Limb (tissue), 2 donors: Measurements from ENCODE around the gene SHISA6.
A peak's percentile ranks its signal among the peaks of the same experiment; 100 is the strongest.

Source experiments
- DNase-seq, 2 donors: peaks; one replicate each; pipeline ENCODE4 v3.0.0-alpha.2; 2016; ENCODE audit errors: extremely low spot score in 2 of 2

SHISA6 gene

DNA sequence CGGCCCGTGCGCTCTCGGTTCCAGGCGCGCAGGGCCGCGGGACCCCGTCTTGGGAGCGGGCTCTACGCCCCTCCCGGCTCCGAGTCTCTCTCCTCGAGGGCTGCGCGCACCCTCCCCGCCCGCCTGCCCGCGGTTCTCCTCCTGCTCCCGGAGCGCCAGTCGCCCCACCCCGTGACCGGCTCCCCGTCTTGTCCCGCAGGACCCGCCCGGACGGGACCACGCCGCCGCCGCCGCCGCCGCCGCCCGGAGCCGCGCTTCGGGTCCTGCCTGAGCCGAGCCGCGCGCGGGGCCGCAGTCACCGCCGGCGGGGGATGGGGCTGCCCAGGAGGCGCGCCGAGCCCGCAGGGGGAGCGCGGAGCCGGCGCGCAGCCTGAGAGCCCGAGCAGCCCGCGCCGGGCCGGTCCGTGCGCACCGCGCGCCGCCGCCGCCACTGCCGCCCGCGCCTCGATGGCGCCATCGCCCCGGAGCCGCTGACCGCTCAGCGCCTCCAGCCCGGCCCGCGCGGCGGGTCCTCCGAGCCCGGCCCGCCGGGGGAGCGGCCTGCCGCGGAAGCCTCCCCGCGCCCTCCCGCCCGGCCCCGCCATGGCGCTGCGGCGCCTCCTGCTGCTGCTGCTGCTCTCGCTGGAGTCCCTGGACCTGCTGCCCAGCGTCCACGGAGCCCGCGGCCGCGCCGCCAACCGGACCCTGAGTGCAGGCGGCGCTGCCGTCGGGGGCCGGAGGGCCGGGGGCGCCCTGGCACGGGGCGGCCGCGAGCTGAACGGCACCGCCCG lies at the start of gene SHISA6:
Gene SHISA6, plus strand, starts transcription at position 373 of the 770 bp plus-strand sequence.
- DNase-seq, result peak in 1 of 2 donors; percentile 67

- no peak for DNase-seq
Measured at GRCh38 chr17:11195801-11196200, 45.2 kb upstream of the SHISA6 start.

GRCh38 chr17:11204991-11205390 lies 36.0 kb upstream of the SHISA6 start:
- DNase-seq, result no peak

GRCh38 chr17:11205659-11206058 lies 35.4 kb upstream of the SHISA6 start:
- DNase-seq, result no peak

GRCh38 chr17:11209906-11210305 lies 31.1 kb upstream of the SHISA6 start:
- no peak for DNase-seq

GRCh38 chr17:11212792-11213191 lies 28.2 kb upstream of the SHISA6 start:
- no peak for DNase-seq

DNA sequence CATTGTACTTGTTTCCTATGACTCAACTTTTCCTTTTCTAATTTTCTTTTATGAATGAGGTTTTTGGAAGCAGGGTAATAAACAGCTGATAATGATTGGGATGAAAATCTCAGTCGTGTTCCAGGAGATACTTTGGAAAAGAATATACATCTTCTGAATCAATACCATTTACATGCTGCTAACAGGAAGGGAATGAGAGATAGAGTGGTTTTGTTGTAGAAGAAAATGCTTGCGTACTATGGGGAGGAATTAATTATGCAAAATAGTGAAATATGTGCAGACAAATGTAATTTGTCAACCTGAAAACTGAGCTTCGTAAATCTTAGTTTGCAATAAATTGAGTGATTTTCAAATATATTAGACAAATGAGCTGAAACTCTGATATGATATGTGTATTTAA lies 24.0 kb upstream of the SHISA6 start:
- no peak for DNase-seq

DNA sequence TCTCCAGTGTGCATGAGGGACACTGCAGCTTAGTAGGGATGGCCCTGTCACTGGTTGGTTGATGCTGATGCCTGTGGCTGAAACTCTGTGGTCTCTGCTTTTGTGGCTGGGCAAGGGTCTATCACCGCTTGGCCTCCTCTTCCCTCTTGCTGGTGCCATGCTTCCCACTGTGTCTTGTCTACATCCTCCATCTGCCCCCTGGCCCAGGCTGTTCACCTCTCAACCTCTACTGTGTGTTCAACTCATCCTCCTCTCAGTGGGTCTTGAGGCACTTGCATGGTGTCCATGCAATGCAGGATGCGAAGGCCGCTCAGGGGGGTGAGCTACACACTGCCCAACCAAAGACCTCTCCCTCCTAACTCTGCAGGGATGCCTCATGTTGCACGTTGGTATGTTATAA lies 19.8 kb upstream of the SHISA6 start:
- DNase-seq, result no peak

GRCh38 chr17:11221721-11222120 lies 19.3 kb upstream of the SHISA6 start:
- no peak for DNase-seq

- DNase-seq, result no peak
Measured at GRCh38 chr17:11238705-11239104, 2.3 kb upstream of the SHISA6 start.

DNA sequence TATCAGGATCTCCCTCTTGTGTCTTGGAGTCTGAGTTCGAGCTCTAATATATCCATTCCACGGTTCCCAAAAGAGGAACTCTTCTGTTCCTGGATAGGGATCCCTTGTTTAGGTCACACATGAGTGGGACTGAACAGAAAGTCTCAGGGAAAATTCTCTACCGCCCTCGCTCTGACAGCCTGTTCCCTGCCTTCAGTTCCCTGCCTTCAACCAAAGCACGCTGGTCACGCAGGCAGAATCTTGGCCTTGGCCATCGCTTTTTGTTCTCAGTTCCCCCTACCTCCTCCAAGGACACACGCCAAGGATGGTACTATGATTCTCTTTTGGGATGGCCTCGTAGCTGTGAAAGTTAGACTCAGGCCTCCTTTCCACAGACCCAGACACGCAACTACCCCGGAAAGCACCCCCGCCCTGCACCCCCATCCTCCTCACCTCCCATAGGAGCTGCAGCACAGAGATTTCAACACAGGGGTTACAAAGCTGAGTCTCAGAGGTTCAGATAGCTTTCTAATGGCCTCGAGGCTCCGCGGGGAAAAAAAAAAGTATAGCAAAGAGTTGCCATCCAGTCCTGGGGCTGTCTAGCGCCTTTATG lies 1.5 kb upstream of the SHISA6 start:
- DNase-seq, result no peak

- DNase-seq, result peak; percentile 38 to 76
Measured at GRCh38 chr17:11240041-11240840, 772 bp upstream of the SHISA6 start.

DNA sequence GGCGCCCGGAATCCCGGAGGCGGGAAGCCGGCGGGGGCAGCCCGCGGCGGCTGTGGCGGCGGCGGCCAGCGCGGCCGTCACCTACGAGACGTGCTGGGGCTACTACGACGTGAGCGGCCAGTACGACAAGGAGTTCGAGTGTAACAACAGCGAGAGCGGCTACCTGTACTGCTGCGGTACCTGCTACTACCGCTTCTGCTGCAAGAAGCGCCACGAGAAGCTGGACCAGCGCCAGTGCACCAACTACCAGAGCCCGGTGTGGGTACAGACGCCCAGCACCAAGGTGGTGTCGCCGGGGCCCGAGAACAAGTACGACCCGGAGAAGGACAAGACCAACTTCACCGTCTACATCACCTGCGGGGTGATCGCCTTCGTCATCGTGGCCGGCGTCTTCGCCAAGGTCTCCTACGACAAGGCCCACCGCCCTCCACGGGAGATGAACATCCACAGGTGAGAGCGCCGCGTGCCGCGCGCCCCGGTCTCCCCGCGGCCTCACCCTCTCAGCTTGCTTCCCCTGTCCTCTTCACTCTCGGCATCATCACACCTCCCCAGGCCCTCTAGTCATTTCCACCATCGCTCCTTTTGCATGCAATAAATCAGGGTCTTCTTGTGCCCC lies 706 bp downstream of the SHISA6 start:
- peak in 1 of 2 donors; percentile 53 for DNase-seq

GRCh38 chr17:11242411-11242810 lies 1.4 kb downstream of the SHISA6 start:
- no peak for DNase-seq

DNA sequence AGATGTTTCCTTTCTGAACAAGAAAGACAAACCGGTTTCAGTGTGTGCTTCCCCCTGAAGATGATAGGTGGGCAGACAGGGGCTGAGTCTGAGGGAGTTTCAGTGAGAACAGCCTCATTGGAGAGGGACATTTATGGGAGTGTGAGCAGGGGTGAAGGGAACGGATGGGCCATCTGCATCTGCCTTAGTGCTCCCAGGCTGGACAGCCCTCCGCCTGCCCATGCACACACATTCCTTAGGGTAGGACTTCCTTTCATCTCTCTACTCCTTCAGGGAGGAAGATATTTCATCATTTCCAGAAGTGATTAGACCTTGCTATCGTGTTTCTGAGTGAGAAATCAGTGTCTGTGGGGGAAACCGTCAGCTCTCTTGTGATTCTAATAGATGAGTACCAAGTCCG lies 3.8 kb downstream of the SHISA6 start:
- no peak for DNase-seq

DNA sequence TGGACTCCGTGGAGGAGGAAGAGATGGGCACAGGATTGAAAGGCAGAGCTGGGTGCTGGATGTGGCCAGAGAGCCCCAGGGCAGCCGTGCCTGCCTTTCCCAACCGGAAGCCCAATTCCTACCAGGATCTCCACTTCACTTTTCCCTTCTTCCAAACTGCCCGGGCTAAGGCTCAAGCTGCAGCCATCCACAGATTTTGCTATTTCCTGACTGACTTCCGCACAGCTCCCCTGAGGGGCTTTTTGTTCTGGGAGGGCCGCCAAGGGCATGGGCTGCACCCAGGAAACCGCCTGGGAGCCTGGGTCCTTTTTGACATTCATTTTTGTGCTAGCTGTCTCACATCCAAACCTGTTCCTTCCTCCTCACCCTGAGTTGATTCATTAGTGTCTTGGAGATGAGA lies 4.2 kb downstream of the SHISA6 start:
- no peak for DNase-seq

DNA sequence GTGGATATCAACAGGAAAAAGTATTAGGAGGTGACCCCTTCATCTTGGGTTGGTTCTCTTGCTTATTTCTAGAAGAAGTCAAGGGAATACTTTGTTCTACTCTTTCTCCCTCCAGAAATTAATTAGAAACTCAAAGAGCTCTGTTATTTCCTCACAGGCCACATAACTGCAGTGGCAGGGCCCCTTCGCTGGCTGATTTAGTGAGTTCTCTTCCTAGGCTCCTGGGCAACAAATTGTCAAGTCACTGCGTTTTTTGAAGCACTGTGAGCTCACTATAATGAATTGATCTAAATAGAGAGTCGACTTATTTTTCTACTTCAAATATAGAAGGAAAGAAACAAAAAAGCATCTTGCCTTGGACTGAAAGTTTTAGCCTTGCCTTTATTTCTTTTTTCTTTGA lies 4.8 kb downstream of the SHISA6 start:
- DNase-seq, result no peak

GRCh38 chr17:11250161-11250560 lies 9.1 kb downstream of the SHISA6 start:
- DNase-seq, result no peak

- no peak for DNase-seq
Measured at GRCh38 chr17:11251561-11252107, 10.6 kb downstream of the SHISA6 start.

GRCh38 chr17:11252146-11252545 lies 11.1 kb downstream of the SHISA6 start:
- no peak for DNase-seq

GRCh38 chr17:11256877-11257276 lies 15.9 kb downstream of the SHISA6 start:
- no peak for DNase-seq
